Central memory CD4-positive, alpha-beta T cell (primary cell): ENCODE results near the gene MMEL1.
"Not testable (repeated sequence)": the region's sequence is repeated elsewhere in the genome, so short reads cannot be mapped to it uniquely, and the experiment has no call there.

ENCODE experiments used
- DNase-seq: peaks from one replicate; pipeline ENCODE4 v3.0.0; 2022

MMEL1 gene

GRCh38 chr1:2568187-2568816 lies 64.5 kb downstream of the MMEL1 start:
- DNase-seq, result not testable (repeated sequence)

DNA sequence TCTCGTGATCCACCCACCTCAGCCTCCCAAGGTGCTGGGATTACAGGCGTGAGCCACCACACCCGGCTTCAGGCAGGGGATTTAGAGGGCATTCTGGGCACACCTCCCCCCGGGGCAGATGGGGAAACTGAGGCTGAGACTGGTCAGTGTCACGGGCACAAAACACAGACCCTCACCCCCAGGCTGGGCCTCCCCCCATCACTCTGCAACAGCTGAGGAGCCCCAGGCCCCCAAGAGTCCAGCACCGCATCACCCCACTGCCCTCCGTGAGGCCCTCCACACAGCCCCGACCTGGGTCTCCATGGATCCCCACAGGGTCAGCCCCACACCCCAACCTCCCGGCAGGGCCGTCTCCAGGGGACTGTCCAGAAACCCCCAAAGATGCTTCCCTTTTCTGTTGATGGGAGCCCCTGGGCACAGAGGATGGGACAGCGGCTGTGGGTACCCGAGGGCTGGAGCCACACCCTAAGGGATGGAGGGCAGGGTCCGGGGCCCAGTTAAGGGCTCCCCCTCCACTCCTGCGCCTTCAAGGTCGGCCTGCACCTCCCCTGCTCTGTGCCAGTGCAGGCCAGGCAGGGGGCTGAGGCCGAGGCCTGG lies 65.6 kb downstream of the MMEL1 start:
- no peak for DNase-seq

GRCh38 chr1:2566101-2567045 lies 66.4 kb downstream of the MMEL1 start:
- no peak for DNase-seq

DNA sequence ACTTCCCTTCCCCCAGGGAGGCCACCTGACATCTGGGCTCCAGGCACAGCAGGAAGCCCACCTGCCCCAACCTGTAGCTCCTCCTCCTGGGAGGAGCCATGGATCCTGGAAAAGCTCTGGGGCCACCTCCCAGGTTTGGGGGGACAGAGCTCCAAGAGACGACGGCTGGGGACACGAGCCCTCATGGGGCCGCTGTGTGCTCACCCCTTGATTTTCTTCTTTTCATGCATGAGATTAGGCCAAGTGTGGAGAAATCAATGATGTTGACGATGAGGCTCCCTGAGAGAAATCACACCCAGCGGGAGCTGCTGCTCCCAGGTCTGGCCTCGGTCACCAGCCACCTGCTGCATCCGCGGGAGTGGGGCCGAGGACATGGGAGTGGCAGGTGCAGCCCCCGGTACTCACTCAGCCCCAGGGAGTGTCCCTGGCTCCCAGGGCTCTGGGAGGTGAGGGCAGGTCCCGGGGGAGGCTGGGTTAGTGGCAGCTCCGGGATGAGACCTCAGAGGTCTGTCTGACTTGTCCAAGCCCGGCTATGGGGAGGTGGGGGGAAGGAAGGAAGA lies 67.9 kb downstream of the MMEL1 start:
- no peak for DNase-seq

DNA sequence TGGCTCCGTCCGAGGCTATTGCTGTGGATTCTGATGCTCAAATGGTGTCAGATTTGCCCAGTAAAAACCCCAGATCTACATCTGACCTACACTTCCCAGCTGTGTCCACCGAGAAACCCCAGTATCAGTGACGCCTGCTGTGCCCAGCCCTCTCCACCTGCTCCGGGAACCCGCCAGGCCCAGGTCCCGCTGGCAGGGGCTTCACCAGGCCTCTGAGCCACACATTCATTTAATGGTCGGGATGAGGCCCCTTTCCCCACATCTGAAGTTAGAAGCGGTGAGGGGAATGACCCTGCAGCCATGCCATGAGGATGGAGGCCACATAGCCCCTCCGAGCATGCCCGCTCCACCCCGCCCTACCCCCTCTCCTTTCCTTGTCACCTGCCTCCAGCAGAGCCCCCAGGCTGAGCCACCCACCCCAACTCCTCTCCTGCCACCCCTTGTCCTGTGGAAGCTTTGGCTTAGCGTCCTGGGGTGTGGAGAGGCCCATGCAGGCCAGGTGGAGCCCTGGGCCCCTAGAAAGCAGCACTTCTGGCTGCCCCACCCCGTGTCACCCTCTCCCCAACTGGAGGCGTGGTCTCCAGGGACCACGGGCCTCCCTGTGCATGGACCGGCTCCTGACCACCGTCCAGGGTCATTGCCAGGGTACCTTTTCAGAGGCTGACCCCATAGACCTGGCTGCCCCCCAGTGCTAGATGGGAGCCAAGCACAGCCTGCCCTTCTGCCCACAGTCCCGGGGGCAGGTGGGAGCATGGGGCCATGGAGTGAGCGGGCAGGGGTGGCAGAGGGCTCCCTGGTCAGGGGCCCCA lies 68.6 kb downstream of the MMEL1 start:
- DNase-seq, result no peak

GRCh38 chr1:2563205-2563604 lies 69.6 kb downstream of the MMEL1 start:
- no peak for DNase-seq

GRCh38 chr1:2561898-2562895 lies 70.6 kb downstream of the MMEL1 start:
- no peak for DNase-seq

DNA sequence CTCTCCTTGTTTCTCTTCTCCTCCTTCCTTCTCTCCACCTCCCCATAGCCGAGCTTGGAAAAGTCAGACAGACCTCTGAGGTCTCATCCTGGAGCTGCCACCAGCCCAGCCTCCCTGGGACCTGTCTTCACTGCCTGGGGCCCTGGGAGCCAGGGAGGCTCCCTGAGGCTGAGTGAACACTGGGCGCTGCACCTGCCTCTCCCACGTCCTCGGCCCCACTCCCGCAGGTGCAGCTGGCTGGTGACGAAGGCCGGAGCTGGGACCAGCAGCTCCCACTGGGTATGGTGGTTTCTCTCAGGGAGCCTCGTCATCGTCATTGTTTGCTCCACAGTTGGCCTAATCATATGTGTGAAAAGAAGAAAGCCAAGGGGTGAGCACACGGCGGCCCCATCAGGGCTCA lies 71.4 kb downstream of the MMEL1 start:
- DNase-seq, result no peak

DNA sequence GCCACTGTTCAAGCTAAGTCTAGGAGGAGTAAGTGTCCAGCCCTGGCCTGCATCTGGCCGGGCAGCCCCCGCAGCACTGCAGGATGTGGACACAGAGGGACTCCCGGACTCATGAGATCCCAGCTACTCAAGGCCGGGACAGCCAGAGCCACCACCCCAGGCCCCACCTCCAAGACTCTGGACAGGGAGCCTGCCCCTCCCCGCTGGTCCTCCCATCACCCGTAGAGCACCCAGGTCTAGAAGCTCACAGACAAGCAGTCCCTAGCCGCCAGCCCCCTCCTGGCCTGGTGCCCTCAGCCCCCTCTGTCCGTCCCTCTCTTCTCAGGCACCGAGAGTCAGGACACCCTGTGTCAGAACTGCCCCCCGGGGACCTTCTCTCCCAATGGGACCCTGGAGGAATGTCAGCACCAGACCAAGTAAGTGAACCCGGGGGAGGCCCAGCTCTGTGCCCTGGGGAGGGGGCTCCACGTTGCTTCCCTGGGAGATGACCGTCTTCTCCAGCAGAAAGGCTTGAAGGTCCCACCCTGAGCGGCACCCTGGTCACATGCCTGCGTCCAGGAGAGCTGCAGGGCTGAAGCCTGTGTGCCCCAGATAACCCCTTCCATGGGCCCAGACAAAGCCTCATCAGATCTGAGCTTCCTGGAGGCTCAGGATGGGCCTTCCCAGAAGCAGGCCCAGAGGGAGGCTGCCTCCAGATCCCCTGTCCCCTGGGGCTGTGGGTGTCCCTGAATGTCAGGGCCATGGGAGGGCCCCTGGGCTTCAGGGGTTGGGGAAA lies 72.3 kb downstream of the MMEL1 start:
- no peak for DNase-seq

DNA sequence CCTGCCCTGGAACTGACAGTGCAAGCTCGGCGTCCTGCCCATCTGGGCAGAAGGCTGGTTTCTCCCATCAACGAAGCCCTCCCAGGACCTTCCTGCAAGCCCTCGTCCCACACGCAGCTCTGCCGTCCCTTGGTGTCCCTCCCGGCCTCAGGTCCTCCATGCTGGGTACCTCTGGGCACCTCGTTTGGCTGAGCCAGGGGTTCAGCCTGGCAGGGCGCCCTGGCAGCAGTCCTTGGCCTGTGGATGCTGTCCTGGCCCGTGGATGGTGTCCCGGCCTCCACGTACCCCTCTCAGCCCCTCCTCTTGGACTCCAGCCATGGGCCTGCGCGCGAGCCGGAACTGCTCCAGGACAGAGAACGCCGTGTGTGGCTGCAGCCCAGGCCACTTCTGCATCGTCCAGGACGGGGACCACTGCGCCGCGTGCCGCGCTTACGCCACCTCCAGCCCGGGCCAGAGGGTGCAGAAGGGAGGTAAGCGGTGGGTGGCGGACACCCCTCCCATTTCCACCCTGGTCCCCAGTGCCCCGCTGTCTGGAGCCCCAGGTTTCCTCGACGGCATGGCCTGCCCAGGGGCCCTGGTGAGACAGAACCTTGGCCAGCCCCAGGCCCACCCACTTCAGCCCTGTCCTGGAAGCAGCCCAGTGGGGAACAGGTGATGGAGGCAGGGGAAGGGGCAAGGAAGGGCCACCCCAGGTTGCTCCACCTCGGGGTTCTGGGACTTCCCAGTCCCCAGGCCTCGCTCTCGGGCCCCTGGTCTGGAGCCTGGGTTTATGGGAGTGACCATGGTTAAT lies 73.1 kb downstream of the MMEL1 start:
- no peak for DNase-seq

- no peak for DNase-seq
Measured at GRCh38 chr1:2558861-2559260, 74.0 kb downstream of the MMEL1 start.

GRCh38 chr1:2558420-2558819 lies 74.4 kb downstream of the MMEL1 start:
- no peak for DNase-seq

- no peak for DNase-seq
Measured at GRCh38 chr1:2557482-2558400, 75.1 kb downstream of the MMEL1 start.

- DNase-seq, result no peak
Measured at GRCh38 chr1:2556678-2557481, 75.9 kb downstream of the MMEL1 start.

DNA sequence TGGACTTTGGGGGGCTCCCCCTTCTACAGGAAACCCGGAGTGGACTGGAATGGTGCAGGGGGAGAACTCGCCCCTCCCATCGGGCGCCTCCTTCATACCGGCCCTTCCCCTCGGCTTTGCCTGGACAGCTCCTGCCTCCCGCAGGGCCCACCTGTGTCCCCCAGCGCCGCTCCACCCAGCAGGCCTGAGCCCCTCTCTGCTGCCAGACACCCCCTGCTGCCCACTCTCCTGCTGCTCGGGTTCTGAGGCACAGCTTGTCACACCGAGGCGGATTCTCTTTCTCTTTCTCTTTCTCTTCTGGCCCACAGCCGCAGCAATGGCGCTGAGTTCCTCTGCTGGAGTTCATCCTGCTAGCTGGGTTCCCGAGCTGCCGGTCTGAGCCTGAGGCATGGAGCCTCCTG lies 76.5 kb downstream of the MMEL1 start, which contains the start of gene TNFRSF14:
Gene TNFRSF14, plus strand, starts transcription at position 95 of the 401 bp plus-strand sequence. Its CDS starts 294 bp downstream, at position 389.
- peak; percentile 79 for DNase-seq

GRCh38 chr1:2555634-2556276 lies 77.1 kb downstream of the MMEL1 start:
- peak; percentile 65 for DNase-seq
